Measurements from ENCODE around the gene BBS12.

BBS12 gene

DNA sequence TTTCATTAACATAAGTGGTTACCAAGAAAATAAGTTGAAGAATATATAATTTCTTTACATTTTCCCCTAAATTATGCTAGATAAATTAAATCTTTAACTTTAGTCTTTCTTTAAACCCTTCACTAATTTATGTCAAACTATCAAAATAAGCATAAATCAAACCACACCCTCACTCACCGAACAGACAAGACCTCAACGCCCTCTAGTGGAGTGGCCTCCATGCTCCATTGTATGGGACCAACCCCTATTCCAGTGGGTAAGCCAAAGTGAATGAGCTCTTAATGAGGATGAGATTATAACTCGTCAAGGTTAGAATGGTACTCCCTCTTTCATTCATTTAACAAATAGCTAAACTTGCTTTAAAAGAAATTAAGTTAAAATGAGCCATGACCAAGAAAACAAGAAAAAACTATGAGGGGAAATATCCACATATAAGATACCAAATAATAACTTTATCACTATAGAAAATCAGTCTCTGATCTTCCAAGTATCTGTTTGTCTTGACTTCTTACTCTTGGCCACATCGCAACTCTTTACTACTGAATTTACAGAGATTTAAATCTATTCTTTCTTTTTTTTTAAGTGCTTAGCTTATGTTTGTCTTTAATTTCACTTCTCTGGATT is 15.6 kb upstream of the BBS12 start:
- peak; percentile 36 for DNase-seq

DNA sequence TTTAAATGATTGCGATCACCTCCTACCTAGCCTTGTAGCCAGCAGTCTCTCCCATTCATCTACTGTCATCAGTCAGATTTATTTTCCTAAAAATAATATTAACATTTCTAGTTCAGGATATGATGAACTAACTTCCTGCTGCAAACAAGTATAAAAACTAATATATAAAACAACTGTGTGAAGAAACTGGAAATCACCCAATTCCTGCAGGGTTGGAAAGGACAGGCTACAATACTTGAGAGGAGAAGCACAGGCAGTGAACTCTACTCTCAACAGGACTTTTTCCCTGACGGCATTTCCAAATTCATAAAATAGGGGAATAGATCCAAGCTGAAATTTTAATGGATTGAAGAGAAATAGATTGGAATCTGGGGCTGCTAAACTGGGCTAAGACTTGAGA is 14.2 kb upstream of the BBS12 start:
- no peak for DNase-seq

DNA sequence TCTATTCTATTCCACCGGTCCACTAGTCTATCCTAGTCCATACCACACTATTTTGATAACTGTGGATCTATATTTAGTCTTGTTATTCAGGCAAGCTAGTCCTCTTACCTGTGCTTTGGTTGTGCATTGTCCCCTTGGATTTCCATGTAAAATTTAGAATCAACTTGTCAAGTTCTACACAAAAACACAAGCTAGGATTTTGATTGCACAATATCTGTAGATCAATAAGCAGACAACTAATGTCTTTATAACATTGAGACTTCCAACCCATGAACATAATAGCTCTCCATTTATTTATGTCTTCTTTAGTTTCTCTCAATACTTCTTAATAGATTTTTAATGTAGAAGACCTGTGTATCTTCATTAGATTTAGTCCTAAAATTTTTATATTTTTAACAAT is 10.2 kb upstream of the BBS12 start:
- no peak for DNase-seq

DNA sequence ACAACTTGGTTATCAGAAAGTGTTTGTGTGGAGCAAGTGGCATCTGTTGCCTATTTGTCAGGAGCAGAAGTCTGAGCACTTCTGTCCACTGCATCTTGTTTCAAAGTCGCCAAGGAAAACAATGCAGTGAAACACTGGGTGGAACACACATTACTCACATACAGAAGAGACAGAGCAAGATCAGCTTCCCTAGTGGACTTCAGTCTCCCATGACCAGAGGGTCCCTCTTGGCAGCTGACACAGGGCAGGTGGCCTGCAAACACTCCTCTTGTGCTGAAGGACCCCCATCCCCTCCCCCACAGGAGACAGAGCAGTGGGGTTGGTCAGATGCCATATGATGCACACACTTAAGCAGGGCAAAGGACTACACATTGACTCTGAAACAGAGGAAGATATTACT is 3.6 kb upstream of the BBS12 start:
- DNase-seq: no peak

GRCh38 chr4:122731676-122732075 is 828 bp upstream of the BBS12 start:
- DNase-seq: no peak

GRCh38 chr4:122733787-122734120 is 1.2 kb downstream of the BBS12 start:
- DNase-seq: no peak

GRCh38 chr4:122739174-122739573 is 6.7 kb downstream of the BBS12 start:
- peak; percentile 61 for DNase-seq

DNA sequence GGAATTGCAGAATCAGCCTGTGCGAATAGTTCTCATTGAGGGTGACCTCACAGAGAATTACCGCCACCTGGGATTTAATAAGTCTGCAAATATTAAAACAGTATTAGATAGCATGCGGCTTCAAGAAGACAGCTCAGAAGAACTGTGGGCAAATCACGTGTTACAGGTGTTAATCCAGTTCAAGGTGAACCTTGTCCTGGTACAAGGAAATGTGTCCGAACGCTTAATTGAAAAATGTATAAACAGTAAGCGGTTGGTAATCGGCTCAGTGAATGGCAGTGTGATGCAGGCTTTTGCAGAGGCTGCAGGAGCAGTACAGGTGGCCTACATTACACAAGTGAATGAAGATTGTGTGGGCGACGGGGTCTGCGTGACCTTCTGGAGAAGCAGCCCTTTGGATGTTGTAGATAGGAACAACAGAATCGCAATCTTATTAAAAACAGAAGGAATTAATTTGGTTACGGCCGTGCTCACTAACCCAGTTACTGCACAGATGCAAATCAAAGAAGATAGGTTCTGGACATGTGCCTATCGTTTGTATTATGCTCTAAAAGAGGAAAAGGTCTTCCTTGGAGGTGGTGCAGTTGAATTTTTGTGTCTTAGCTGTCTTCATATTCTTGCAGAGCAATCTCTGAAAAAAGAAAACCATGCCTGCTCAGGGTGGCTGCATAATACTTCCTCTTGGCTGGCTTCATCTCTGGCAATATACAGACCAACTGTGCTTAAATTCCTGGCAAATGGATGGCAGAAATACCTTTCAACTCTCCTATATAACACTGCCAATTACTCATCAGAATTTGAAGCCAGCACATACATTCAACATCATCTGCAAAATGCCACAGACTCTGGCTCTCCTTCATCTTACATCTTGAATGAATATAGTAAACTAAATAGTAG is 10.7 kb downstream of the BBS12 start:
- DNase-seq: no peak

GRCh38 chr4:122744229-122744628 is 11.7 kb downstream of the BBS12 start:
- peak; percentile 45 for DNase-seq

DNA sequence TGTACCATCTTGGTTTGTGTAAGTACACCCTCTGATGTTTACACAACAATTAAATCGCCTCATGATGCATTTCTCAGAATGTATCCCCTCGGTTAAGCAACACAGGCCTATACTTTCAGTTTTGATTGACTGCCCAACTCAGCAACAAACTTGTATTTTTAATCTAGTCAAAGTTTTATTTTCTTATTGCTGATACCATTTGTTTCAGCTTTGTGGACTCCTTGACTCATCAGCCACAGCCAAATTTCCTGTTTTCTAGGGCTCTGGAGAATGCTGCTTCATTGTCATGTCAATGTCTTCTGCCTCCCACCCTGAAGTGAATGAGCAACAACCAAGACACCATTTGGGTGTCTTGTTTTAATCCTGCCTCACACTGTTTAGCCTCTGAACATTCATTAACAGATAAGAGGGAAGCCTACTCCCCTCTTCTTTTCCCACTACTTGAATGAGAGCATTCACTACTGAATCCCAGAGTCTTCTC is 14.0 kb downstream of the BBS12 start:
- DNase-seq: no peak

DNA sequence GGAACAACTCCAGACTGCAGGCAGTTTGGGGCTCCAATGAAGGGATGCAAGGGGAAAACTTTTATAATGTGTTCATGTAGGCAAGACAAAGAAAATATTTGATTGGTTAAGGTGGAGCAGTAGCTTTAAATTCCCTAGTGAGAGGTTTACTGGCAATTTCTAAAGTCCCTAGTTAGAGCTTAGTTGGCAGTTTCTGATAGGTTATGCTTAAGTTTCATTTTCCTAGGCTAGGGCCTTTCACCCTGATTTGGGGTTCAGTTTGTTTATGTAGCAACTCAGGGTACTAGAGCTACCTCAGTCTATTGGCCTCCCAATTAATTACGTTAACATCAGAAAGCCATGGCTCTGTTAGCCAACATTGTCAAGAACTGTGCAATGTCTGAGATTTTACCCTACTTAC is 14.6 kb downstream of the BBS12 start:
- DNase-seq: no peak

- peak; percentile 36 for DNase-seq
These were observed 15.4 kb downstream of the BBS12 start for GRCh38 chr4:122747883-122748282.

GRCh38 chr4:122749704-122750454 is 17.4 kb downstream of the BBS12 start:
- DNase-seq: no peak

- DNase-seq: no peak
These were observed 23.2 kb downstream of the BBS12 start for GRCh38 chr4:122755675-122756074.

DNA sequence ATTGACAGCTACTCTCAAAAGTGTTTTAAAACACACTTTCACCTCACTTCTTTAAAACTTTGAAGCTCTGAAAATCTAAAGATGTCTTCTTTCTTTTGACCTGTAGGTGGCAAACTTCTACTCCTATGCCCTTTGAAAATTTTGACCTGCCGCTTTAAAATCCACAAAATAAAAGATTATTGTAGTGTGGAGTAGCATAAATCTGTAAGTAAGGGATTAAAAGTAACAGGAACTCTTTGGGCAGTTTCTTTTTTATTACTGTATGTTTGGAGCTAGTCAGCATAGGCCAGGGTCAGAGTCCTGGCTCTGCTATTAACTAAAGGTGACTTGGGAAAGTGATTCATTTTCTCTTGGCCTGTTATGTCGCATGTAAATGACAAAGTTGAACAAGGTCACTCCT is 25.5 kb downstream of the BBS12 start:
- DNase-seq: no peak

GRCh38 chr4:122759639-122760310 is 27.3 kb downstream of the BBS12 start:
- no peak for DNase-seq

GRCh38 chr4:122762520-122762919 is 30.0 kb downstream of the BBS12 start:
- DNase-seq: no peak

DNA sequence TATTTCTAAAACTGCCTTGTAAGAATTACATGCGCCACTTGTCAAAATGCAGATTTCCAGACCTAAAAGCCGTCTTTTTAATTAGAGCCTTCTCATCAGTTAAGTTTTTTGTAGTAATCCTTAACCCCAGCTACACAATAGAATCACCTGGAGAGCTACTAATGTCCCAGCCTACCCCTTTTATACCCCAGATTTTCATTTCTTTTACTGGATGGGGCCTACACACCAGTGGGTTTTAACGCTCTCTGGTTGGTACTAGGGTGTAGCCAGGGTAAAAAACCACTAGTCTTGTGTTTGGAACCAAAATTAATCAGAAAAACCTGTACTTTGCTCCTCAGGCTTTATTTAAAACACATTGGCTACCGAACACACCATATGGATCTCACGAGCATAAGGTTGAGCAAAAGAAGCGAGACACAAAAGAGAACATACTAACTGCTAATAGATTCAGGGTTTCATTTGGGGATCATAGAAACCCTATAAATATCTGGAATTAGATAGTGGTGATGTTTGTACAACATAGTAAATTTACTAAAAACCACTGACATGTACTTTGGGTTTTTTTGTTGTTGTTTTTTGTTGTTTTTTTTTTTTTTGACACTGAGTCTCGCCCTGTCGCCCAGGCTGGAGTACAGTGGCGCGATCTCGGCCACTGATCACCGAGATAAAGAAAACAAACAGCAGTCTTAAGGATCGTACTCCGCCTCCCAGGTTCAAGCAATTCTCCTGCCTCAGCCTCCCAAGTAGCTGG is 30.6 kb downstream of the BBS12 start:
- no peak for DNase-seq

GRCh38 chr4:122764071-122764820 is 31.7 kb downstream of the BBS12 start:
- DNase-seq: peak; percentile 57

DNA sequence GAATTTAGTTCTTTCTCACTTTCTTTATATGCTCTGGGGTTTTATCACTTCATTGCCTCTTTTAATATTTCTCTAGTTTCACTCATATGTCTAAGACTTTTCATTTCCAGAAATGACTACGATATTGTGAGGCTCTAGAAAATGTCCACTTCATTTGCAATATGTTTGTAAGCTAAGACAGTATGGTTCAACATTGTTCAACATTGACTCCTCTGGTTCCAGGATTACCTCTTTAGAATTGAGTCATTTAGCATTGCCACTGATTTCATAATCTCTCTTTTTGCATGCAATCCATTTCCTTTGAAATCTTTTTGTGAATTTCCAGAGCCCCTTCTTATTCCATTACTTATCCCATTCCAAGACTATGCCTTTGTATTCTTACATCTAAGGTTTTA is 32.3 kb downstream of the BBS12 start:
- peak; percentile 70 for DNase-seq

DNA sequence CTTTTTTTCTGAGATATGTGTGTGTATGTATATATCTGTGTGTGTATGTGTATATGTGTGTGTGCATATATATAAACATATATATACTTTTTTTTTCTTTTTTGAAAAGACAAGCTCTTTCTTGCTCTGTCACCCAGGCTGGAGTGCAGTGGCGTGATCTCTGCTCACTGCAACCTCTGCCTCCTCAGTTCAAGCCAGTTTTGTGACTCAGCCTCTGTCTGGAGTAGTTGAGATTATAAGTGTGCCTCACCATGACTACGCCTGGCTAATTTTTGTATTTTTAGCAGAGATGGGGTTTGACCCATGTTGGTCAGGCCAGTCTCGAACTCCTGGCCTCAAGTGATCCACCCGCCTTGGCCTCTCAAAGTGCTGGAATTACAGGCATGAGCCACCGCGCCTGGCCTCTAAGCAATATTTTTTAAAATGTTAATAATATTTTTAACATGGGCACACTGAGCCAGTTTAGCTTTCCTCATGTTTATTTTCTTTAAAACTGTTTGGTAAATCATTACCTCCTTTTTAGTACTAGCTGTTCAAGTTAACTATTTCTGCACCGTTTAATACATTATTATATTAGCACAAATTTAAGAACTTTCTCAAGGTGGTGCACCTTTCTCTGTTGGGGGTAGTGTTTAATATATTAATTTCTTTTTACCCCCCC is 33.3 kb downstream of the BBS12 start:
- DNase-seq: peak; percentile 76

Measured in NCI-H226 (cell line).